Trophoblast cell (in vitro differentiated cells and primary cell): ENCODE measurements around the gene ZNF534.

Experiments used
- DNase-seq, 2 donors: peaks; one replicate each; pipeline ENCODE4 v3.0.0-alpha.2; 2016
- H2AFZ ChIP-seq: 2 replicates; pipeline ENCODE4 v1.6.1; 2013; ENCODE audit warnings: low read length, moderate library complexity, mild to moderate bottlenecking; ENCODE audit not compliant: insufficient read depth, poor library complexity
- H2AK5ac ChIP-seq: 2 replicates; pipeline ENCODE4 v1.6.1; 2013; ENCODE audit warnings: mild to moderate bottlenecking, low read length
- H2BK120ac ChIP-seq: 2 replicates; pipeline ENCODE4 v1.6.1; 2013; ENCODE audit warnings: low read length, mild to moderate bottlenecking, moderate library complexity; ENCODE audit not compliant: insufficient read depth, poor library complexity
- H2BK12ac ChIP-seq: 2 replicates; pipeline ENCODE4 v1.6.1; 2013; ENCODE audit warnings: mild to moderate bottlenecking, low read length, moderate library complexity
- H2BK5ac ChIP-seq: 2 replicates; pipeline ENCODE4 v1.6.1; 2013; ENCODE audit warnings: low read length, low read depth, moderate library complexity, mild to moderate bottlenecking; ENCODE audit not compliant: poor library complexity
- H3K14ac ChIP-seq: 2 replicates; pipeline ENCODE4 v1.6.1; 2013; ENCODE audit warnings: mild to moderate bottlenecking, low read length
- H3K18ac ChIP-seq: 2 replicates; pipeline ENCODE4 v1.6.1; 2013; ENCODE audit warnings: mild to moderate bottlenecking, low read length
- H3K23ac ChIP-seq: 2 replicates; pipeline ENCODE4 v1.6.1; 2013; ENCODE audit warnings: low read length
- H3K27ac ChIP-seq: 2 replicates; pipeline ENCODE4 v1.5.1; 2013; ENCODE audit warnings: low read depth, mild to moderate bottlenecking, inconsistent platforms, low read length, moderate library complexity
- H3K27me3 ChIP-seq: 2 replicates; pipeline ENCODE4 v1.6.1; 2013; ENCODE audit warnings: inconsistent platforms, mild to moderate bottlenecking, low read length, moderate library complexity; ENCODE audit not compliant: insufficient read depth
- H3K36me3 ChIP-seq, 2 experiments: 1 replicate in 1 of 2; 2 replicates in 1 of 2; pipeline ENCODE4 v1.6.1; 2013; ENCODE audit warnings: low read length in 2 of 2, mild to moderate bottlenecking in 2 of 2, moderate library complexity in 1 of 2; ENCODE audit not compliant: insufficient read depth in 2 of 2, control insufficient read depth in 1 of 2
- H3K4ac ChIP-seq: 2 replicates; pipeline ENCODE4 v1.6.1; 2013; ENCODE audit warnings: low read depth, mild to moderate bottlenecking, low read length, moderate library complexity
- H3K4me1 ChIP-seq, 2 experiments: 1 replicate in 1 of 2; 2 replicates in 1 of 2; pipeline ENCODE4 v1.6.1; 2013; ENCODE audit warnings: low read length in 2 of 2, mild to moderate bottlenecking in 2 of 2, moderate library complexity in 1 of 2; ENCODE audit not compliant: insufficient read depth in 2 of 2, control insufficient read depth in 1 of 2
- H3K4me2 ChIP-seq: 2 replicates; pipeline ENCODE4 v1.6.1; 2013; ENCODE audit warnings: inconsistent platforms, mild to moderate bottlenecking, low read length, moderate library complexity
- H3K4me3 ChIP-seq: 2 replicates; pipeline ENCODE4 v1.5.1; 2013; ENCODE audit warnings: mild to moderate bottlenecking, low read depth, low read length, inconsistent platforms
- H3K79me1 ChIP-seq: one replicate; pipeline ENCODE4 v1.6.1; 2013; ENCODE audit warnings: low read length
- H3K79me2 ChIP-seq: 2 replicates; pipeline ENCODE4 v1.6.1; 2013; ENCODE audit warnings: low read length, mild to moderate bottlenecking; ENCODE audit not compliant: control insufficient read depth, insufficient read depth, poor library complexity
- H3K9ac ChIP-seq: 2 replicates; pipeline ENCODE4 v1.6.1; 2013; ENCODE audit warnings: mild to moderate bottlenecking, low read length
- H3K9me3 ChIP-seq: 2 replicates; pipeline ENCODE4 v1.6.1; 2013; ENCODE audit warnings: low read depth, mild to moderate bottlenecking, control low read depth, inconsistent platforms, low read length; ENCODE audit not compliant: insufficient read depth
- H4K12ac ChIP-seq: 2 replicates; pipeline ENCODE4 v1.6.1; 2013; ENCODE audit warnings: low read depth, mild to moderate bottlenecking, low read length, moderate library complexity
- H4K8ac ChIP-seq: 2 replicates; pipeline ENCODE4 v1.6.1; 2013; ENCODE audit warnings: low read depth, mild to moderate bottlenecking, low read length, moderate library complexity
- H4K91ac ChIP-seq: one replicate; pipeline ENCODE4 v1.6.1; 2013; ENCODE audit warnings: low read depth, mild to moderate bottlenecking, low read length, moderate library complexity
- WGBS: extraction: QIAGEN DNeasy Blood & Tissue Kit; methylation state at CpG from one replicate; pipeline ENCODE4 v1.1.7; 2013; ENCODE audit warnings: missing lambda C conversion rate; ENCODE audit not compliant: insufficient read length, insufficient coverage; ENCODE audit errors: extremely low coverage; 5-methylcytosine and 5-hydroxymethylcytosine counted together

The ZNF534 gene

GRCh38 chr19:52410276-52410675, 18.7 kb upstream of the ZNF534 start:
- Histone ChIP-seq H2BK12ac (no peak overlapping the region), H3K27me3 (no peaks in the 10 kb centered on the region), H3K79me1 (no peaks in the 10 kb centered on the region), H3K36me3 (peaks cover 15 to 16% of the 10 kb centered on the region in 2 experiments), H3K23ac (no peak overlapping the region), H3K14ac (no peak overlapping the region), H4K8ac (no peak overlapping the region), H3K4me2 (no peak overlapping the region), H2BK5ac (no peak overlapping the region), H2AK5ac (no peak overlapping the region), H3K4me1 (no peaks in the 10 kb centered on the region), H3K27ac (no peak overlapping the region), H4K12ac (no peak overlapping the region), H3K4me3 (no peak overlapping the region), H2AFZ (no peak overlapping the region), H3K18ac (no peak overlapping the region), H4K91ac (no peak overlapping the region), H2BK120ac (no peak overlapping the region), H3K4ac (no peak overlapping the region), H3K79me2 (no peaks in the 10 kb centered on the region), H3K9ac (no peak overlapping the region), H3K9me3 (peaks cover 23% of the 10 kb centered on the region)
- no CpG with 5 or more reads among the region's 6 CpGs for WGBS
- DNase-seq, result peak; percentile 97

GRCh38 chr19:52415711-52416110, 13.2 kb upstream of the ZNF534 start:
- Histone ChIP-seq H3K4ac (no peak overlapping the region), H3K4me3 (no peak overlapping the region), H3K14ac (no peak overlapping the region), H3K18ac (no peak overlapping the region), H3K79me1 (no peaks in the 10 kb centered on the region), H3K9me3 (peaks cover 16% of the 10 kb centered on the region), H3K4me2 (no peak overlapping the region), H4K12ac (no peak overlapping the region), H2AFZ (no peak overlapping the region), H2AK5ac (no peak overlapping the region), H3K9ac (no peak overlapping the region), H3K4me1 (no peaks in the 10 kb centered on the region), H2BK12ac (no peak overlapping the region), H3K27me3 (no peaks in the 10 kb centered on the region), H4K8ac (no peak overlapping the region), H4K91ac (no peak overlapping the region), H2BK5ac (no peak overlapping the region), H3K79me2 (no peaks in the 10 kb centered on the region), H3K27ac (no peak overlapping the region), H3K23ac (no peak overlapping the region), H2BK120ac (no peak overlapping the region), H3K36me3 (peaks cover 0 to 2% of the 10 kb centered on the region in 2 experiments)
- no CpG with 5 or more reads among the region's 5 CpGs for WGBS
- peak; percentile 53 to 90 for DNase-seq

- Histone ChIP-seq H2BK12ac (no peak overlapping the region), H3K4me1 (no peaks in the 10 kb centered on the region), H2BK120ac (no peak overlapping the region), H3K23ac (no peak overlapping the region), H3K4ac (no peak overlapping the region), H3K4me3 (no peak overlapping the region), H3K9ac (no peak overlapping the region), H3K27ac (no peak overlapping the region), H3K36me3 (no peaks in the 10 kb centered on the region), H2BK5ac (no peak overlapping the region), H3K9me3 (peaks cover 10% of the 10 kb centered on the region), H4K91ac (no peak overlapping the region), H3K4me2 (no peak overlapping the region), H2AK5ac (no peak overlapping the region), H3K79me1 (no peaks in the 10 kb centered on the region), H3K79me2 (no peaks in the 10 kb centered on the region), H3K27me3 (no peaks in the 10 kb centered on the region), H3K18ac (no peak overlapping the region), H2AFZ (no peak overlapping the region), H3K14ac (no peak overlapping the region), H4K12ac (no peak overlapping the region), H4K8ac (no peak overlapping the region)
- WGBS, result no CpG with 5 or more reads among the region's 3 CpGs
- DNase-seq, result no peak
Observed at GRCh38 chr19:52442179-52442578, 13.2 kb downstream of the ZNF534 start.

- H2AFZ ChIP-seq, result no peak overlapping the region
- H3K79me2 ChIP-seq, result no peaks in the 10 kb centered on the region
- peaks cover 10% of the 10 kb centered on the region for H3K9me3 ChIP-seq
- no peak overlapping the region for H3K9ac ChIP-seq
- H2AK5ac ChIP-seq, result no peak overlapping the region
- no peak overlapping the region for H2BK5ac ChIP-seq
- H3K18ac ChIP-seq, result no peak overlapping the region
- H4K91ac ChIP-seq, result no peak overlapping the region
- no peak overlapping the region for H2BK12ac ChIP-seq
- H3K4ac ChIP-seq, result no peak overlapping the region
- H4K12ac ChIP-seq, result no peak overlapping the region
- no peak overlapping the region for H3K27ac ChIP-seq
- H2BK120ac ChIP-seq, result no peak overlapping the region
- H3K4me2 ChIP-seq, result no peak overlapping the region
- no peak overlapping the region for H3K14ac ChIP-seq
- H3K79me1 ChIP-seq, result no peaks in the 10 kb centered on the region
- no peaks in the 10 kb centered on the region for H3K36me3 ChIP-seq
- WGBS, result no CpG with 5 or more reads among the region's 2 CpGs
- H3K23ac ChIP-seq, result no peak overlapping the region
- no peak overlapping the region for H4K8ac ChIP-seq
- H3K4me3 ChIP-seq, result no peak overlapping the region
- no peaks in the 10 kb centered on the region for H3K27me3 ChIP-seq
- no peak for DNase-seq
- no peaks in the 10 kb centered on the region for H3K4me1 ChIP-seq
Observed at GRCh38 chr19:52444506-52444905, 15.6 kb downstream of the ZNF534 start.
